ENCODE measurements around the gene RAB40C.

DNA sequence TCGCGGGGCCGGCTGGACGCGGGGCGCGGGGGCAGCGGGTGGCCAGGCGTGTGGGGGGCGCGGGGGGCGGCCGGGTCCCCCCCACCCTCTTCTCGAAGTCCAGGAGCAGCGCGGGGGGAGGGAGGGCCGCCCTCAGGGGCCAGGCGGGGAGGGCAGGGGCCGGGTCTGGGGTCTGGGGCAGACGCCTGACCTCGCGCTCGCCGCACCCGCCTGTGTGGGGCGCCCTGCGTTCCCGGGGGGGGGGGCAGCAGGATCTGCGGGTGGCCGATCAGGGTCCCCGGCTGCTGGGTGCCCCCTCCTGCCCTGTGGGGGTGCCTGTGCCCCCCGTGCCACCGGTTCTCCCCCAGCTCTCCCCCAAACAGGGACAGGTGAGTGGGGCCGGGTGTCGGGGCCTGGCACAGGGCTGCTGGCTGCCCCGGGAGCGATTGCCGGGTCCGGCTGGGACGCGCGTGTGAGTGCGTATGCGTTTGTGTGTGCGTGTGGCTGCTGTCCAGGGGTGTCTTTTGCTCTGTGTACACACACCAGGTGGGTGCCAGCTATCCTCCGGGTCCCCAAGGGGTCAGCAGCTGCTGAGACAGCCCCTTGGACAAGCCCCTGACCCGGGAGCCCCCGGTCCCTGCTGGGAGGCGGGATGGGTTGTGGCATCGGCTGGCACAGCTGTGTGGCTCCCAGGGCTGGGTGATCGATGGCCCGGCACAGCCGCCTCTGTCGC is 29.0 kb upstream of the RAB40C start:
- no peak for TF ChIP-seq CTCF (IDR thresholded peaks at IDR 0.05; ENCODE audit: borderline replicate concordance, extremely low read depth, low read length, poor library complexity, severe bottlenecking)
- TF ChIP-seq EZH2 (IDR thresholded peaks at IDR 0.05; ENCODE audit: borderline replicate concordance, low read depth, low read length, severe bottlenecking), result no peak

Data from DND-41 (cell line).